ENCODE results near the gene DGKD. TPM values are rescaled to one million over a fixed set of nuclear protein-coding genes. Genes with fewer than 3 reads are reported as not detected.

The DGKD gene
- total RNA-seq, 1 donor from 2014 or later: 17.7 TPM

GRCh38 chr2:233355916-233356315 is 1.6 kb downstream of the DGKD start:
- Mint-ChIP-seq H3K4me1 (ENCODE audit: low read depth, unreplicated experiment) (peaks cover 22% of the 10 kb centered on the region), H3K36me3 (ENCODE audit: low read depth, unreplicated experiment) (peaks cover 5% of the 10 kb centered on the region), H3K27ac (ENCODE audit: unreplicated experiment) (no peak overlapping the region), H3K9me3 (ENCODE audit: unreplicated experiment) (peaks cover 3% of the 10 kb centered on the region), H3K27me3 (ENCODE audit: low read depth, unreplicated experiment) (no peaks in the 10 kb centered on the region), H3K4me3 (ENCODE audit: unreplicated experiment) (peak overlapping the region; percentile 83)
- Histone ChIP-seq H3K9me3 (ENCODE audit: insufficient read depth, low read depth, low read length) (no peaks in the 10 kb centered on the region), H3K27ac (ENCODE audit: low read depth, low read length) (no peak overlapping the region), H3K4me3 (ENCODE audit: insufficient read depth, low read depth, low read length) (peak overlapping the region; percentile 70), H3K36me3 (ENCODE audit: insufficient read depth, low read length) (no peaks in the 10 kb centered on the region), H2AFZ (ENCODE audit: low read depth, low read length) (no peak overlapping the region), H4K20me1 (ENCODE audit: insufficient read depth, low read length) (peaks cover 49% of the 10 kb centered on the region), H3K4me1 (ENCODE audit: insufficient read depth, low read length) (peaks cover 22% of the 10 kb centered on the region), H3K9ac (ENCODE audit: low read length) (no peak overlapping the region), H3K79me2 (ENCODE audit: insufficient read depth, low read length) (peaks cover 58% of the 10 kb centered on the region), H3K4me2 (ENCODE audit: low read length) (peak overlapping the region; percentile 97), H3K27me3 (ENCODE audit: insufficient read depth, low read length) (no peaks in the 10 kb centered on the region)
- DNase-seq (ENCODE audit: low read depth) (no peak), FAIRE-seq (no peak)
- TF ChIP-seq EZH2 (IDR thresholded peaks at IDR 0.05; ENCODE audit: insufficient read depth, low read length) (no peak), CTCF (IDR thresholded peaks at IDR 0.05; ENCODE audit: insufficient read depth, low read depth, low read length) (no peak)

- H3K9me3 Mint-ChIP-seq (ENCODE audit: unreplicated experiment): peaks cover 3% of the 10 kb centered on the region
- no peak for TF ChIP-seq EZH2 (IDR thresholded peaks at IDR 0.05; ENCODE audit: insufficient read depth, low read length)
- no peak for TF ChIP-seq CTCF (IDR thresholded peaks at IDR 0.05; ENCODE audit: insufficient read depth, low read depth, low read length)
- Histone ChIP-seq H3K4me3 (ENCODE audit: insufficient read depth, low read depth, low read length) (no peak overlapping the region), H3K9ac (ENCODE audit: low read length) (no peak overlapping the region), H2AFZ (ENCODE audit: low read depth, low read length) (no peak overlapping the region), H3K27ac (ENCODE audit: low read depth, low read length) (no peak overlapping the region), H3K27me3 (ENCODE audit: insufficient read depth, low read length) (no peaks in the 10 kb centered on the region), H3K9me3 (ENCODE audit: insufficient read depth, low read depth, low read length) (no peaks in the 10 kb centered on the region), H3K79me2 (ENCODE audit: insufficient read depth, low read length) (peaks cover 65% of the 10 kb centered on the region), H3K36me3 (ENCODE audit: insufficient read depth, low read length) (no peaks in the 10 kb centered on the region), H4K20me1 (ENCODE audit: insufficient read depth, low read length) (peaks cover 49% of the 10 kb centered on the region), H3K4me1 (ENCODE audit: insufficient read depth, low read length) (peaks cover 16% of the 10 kb centered on the region), H3K4me2 (ENCODE audit: low read length) (peak overlapping the region; percentile 97)
- H3K27me3 Mint-ChIP-seq (ENCODE audit: low read depth, unreplicated experiment): no peaks in the 10 kb centered on the region
- no peak overlapping the region for H3K27ac Mint-ChIP-seq (ENCODE audit: unreplicated experiment)
- no peak for FAIRE-seq
- DNase-seq (ENCODE audit: low read depth): no peak
- H3K4me3 Mint-ChIP-seq (ENCODE audit: unreplicated experiment): no peak overlapping the region
- peaks cover 5% of the 10 kb centered on the region for H3K36me3 Mint-ChIP-seq (ENCODE audit: low read depth, unreplicated experiment)
- H3K4me1 Mint-ChIP-seq (ENCODE audit: low read depth, unreplicated experiment): peaks cover 16% of the 10 kb centered on the region
These were observed 2.4 kb downstream of the DGKD start for GRCh38 chr2:233356546-233357308.

GRCh38 chr2:233358335-233358734 is 4.0 kb downstream of the DGKD start:
- Mint-ChIP-seq H3K4me1 (ENCODE audit: low read depth, unreplicated experiment) (peaks cover 12% of the 10 kb centered on the region), H3K4me3 (ENCODE audit: unreplicated experiment) (no peak overlapping the region), H3K27ac (ENCODE audit: unreplicated experiment) (no peak overlapping the region), H3K36me3 (ENCODE audit: low read depth, unreplicated experiment) (no peaks in the 10 kb centered on the region), H3K9me3 (ENCODE audit: unreplicated experiment) (peaks cover 3% of the 10 kb centered on the region), H3K27me3 (ENCODE audit: low read depth, unreplicated experiment) (no peaks in the 10 kb centered on the region)
- H4K20me1 ChIP-seq (ENCODE audit: insufficient read depth, low read length): peaks cover 49% of the 10 kb centered on the region
- H2AFZ ChIP-seq (ENCODE audit: low read depth, low read length): no peak overlapping the region
- no peak overlapping the region for H3K4me3 ChIP-seq (ENCODE audit: insufficient read depth, low read depth, low read length)
- H3K9ac ChIP-seq (ENCODE audit: low read length): no peak overlapping the region
- no peak overlapping the region for H3K4me2 ChIP-seq (ENCODE audit: low read length)
- FAIRE-seq: no peak
- H3K9me3 ChIP-seq (ENCODE audit: insufficient read depth, low read depth, low read length): no peaks in the 10 kb centered on the region
- H3K4me1 ChIP-seq (ENCODE audit: insufficient read depth, low read length): peaks cover 16% of the 10 kb centered on the region
- H3K27me3 ChIP-seq (ENCODE audit: insufficient read depth, low read length): no peaks in the 10 kb centered on the region
- no peak for DNase-seq (ENCODE audit: low read depth)
- H3K36me3 ChIP-seq (ENCODE audit: insufficient read depth, low read length): no peaks in the 10 kb centered on the region
- peaks cover 68% of the 10 kb centered on the region for H3K79me2 ChIP-seq (ENCODE audit: insufficient read depth, low read length)
- no peak overlapping the region for H3K27ac ChIP-seq (ENCODE audit: low read depth, low read length)
- TF ChIP-seq EZH2 (IDR thresholded peaks at IDR 0.05; ENCODE audit: insufficient read depth, low read length): no peak
- TF ChIP-seq CTCF (IDR thresholded peaks at IDR 0.05; ENCODE audit: insufficient read depth, low read depth, low read length): no peak
